Measurements from ENCODE around the gene SLIT1.

SLIT1 gene

DNA sequence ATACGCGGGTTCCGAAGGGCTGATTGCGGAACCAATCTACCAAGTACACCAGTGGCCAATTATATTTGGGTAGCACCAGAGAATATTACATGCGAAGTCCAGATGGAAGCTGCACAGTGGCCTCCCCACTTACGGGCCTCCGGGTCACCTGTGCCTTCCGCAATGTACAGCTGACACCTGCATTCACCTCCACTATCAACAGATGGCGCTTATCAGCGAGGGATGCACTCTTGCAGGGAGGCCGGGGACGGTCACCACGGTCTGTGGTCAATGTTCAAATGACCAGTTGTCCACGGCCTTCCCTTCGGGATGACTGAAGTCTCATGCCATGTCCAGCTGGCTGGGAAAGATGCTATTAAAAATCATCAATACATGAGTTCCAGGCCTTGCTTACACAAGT, 47.6 kb downstream of the SLIT1 start:
- no peak for ATAC-seq (ENCODE audit: low read depth)
- no peak for DNase-seq (ENCODE audit: low spot score)
- H3K9me3 ChIP-seq (ENCODE audit: severe bottlenecking) = no peaks in the 10 kb centered on the region
- no peak overlapping the region for H3K4me3 ChIP-seq (ENCODE audit: severe bottlenecking)
- peaks cover 26% of the 10 kb centered on the region for H3K27me3 ChIP-seq (ENCODE audit: insufficient read depth, poor library complexity, severe bottlenecking)
- TF ChIP-seq, protein P1, sequence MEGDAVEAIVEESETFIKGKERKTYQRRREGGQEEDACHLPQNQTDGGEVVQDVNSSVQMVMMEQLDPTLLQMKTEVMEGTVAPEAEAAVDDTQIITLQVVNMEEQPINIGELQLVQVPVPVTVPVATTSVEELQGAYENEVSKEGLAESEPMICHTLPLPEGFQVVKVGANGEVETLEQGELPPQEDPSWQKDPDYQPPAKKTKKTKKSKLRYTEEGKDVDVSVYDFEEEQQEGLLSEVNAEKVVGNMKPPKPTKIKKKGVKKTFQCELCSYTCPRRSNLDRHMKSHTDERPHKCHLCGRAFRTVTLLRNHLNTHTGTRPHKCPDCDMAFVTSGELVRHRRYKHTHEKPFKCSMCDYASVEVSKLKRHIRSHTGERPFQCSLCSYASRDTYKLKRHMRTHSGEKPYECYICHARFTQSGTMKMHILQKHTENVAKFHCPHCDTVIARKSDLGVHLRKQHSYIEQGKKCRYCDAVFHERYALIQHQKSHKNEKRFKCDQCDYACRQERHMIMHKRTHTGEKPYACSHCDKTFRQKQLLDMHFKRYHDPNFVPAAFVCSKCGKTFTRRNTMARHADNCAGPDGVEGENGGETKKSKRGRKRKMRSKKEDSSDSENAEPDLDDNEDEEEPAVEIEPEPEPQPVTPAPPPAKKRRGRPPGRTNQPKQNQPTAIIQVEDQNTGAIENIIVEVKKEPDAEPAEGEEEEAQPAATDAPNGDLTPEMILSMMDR (IDR thresholded peaks at IDR 0.05; ENCODE audit: poor library complexity, severe bottlenecking) = peak; percentile 8
- H3K4me1 ChIP-seq (ENCODE audit: insufficient read depth, poor library complexity, severe bottlenecking) = no peaks in the 10 kb centered on the region
- H3K36me3 ChIP-seq (ENCODE audit: low read depth) = no peaks in the 10 kb centered on the region
- H3K27ac ChIP-seq (ENCODE audit: poor library complexity, severe bottlenecking) = no peak overlapping the region

DNA sequence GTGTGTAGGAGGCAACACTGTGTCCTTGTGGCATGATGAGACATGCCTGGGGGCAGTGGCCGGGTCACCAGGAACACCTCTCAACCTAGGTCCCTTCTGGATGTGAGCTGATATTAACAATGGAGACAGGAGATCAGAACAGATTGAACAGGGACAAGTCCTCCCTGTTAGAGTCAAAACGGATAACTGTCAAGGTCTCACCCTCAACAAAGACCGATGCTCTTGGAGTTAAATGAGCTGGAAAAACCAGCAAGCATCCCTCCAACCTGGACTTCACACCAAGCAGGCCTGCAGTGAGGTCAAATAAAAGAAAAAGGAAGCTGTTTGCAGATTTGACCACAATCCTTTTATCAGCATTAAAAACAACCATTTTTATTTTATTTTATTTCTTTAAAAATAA, 49.0 kb downstream of the SLIT1 start:
- TF ChIP-seq, protein P1 (IDR thresholded peaks at IDR 0.05; ENCODE audit: poor library complexity, severe bottlenecking) = no peak
- DNase-seq (ENCODE audit: low spot score) = no peak
- Histone ChIP-seq H3K27ac (ENCODE audit: poor library complexity, severe bottlenecking) (no peak overlapping the region), H3K9me3 (ENCODE audit: severe bottlenecking) (no peaks in the 10 kb centered on the region), H3K4me1 (ENCODE audit: insufficient read depth, poor library complexity, severe bottlenecking) (no peaks in the 10 kb centered on the region), H3K27me3 (ENCODE audit: insufficient read depth, poor library complexity, severe bottlenecking) (peaks cover 14% of the 10 kb centered on the region), H3K4me3 (ENCODE audit: severe bottlenecking) (no peak overlapping the region), H3K36me3 (ENCODE audit: low read depth) (no peaks in the 10 kb centered on the region)
- no peak for ATAC-seq (ENCODE audit: low read depth)

DNA sequence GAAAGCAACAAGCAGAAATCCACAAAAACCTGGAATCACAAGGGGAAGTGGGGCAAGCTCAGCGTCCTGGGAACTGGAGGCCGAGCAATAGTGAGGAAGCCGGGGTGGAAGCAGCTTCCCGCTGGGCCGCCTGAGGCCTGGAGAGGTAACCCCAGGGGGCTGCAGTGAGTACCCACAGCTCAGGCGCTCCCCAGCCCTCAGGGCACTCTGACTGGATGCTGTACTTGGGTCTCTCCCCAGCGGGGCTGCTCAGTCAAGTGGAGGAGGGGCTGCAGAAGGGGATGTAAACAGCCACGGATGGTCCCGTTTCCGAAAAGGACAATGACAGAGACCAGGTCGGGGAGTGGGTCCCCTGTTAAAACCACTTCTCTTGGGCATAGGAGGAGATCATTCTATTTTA, 50.3 kb downstream of the SLIT1 start:
- no peaks in the 10 kb centered on the region for H3K36me3 ChIP-seq (ENCODE audit: low read depth)
- no peak overlapping the region for H3K4me3 ChIP-seq (ENCODE audit: severe bottlenecking)
- TF ChIP-seq, protein P1 (IDR thresholded peaks at IDR 0.05; ENCODE audit: poor library complexity, severe bottlenecking) = no peak
- no peak overlapping the region for H3K27ac ChIP-seq (ENCODE audit: poor library complexity, severe bottlenecking)
- no peaks in the 10 kb centered on the region for H3K4me1 ChIP-seq (ENCODE audit: insufficient read depth, poor library complexity, severe bottlenecking)
- DNase-seq (ENCODE audit: low spot score) (no peak), ATAC-seq (ENCODE audit: low read depth) (no peak)
- peaks cover 3% of the 10 kb centered on the region for H3K27me3 ChIP-seq (ENCODE audit: insufficient read depth, poor library complexity, severe bottlenecking)
- no peaks in the 10 kb centered on the region for H3K9me3 ChIP-seq (ENCODE audit: severe bottlenecking)

DNA sequence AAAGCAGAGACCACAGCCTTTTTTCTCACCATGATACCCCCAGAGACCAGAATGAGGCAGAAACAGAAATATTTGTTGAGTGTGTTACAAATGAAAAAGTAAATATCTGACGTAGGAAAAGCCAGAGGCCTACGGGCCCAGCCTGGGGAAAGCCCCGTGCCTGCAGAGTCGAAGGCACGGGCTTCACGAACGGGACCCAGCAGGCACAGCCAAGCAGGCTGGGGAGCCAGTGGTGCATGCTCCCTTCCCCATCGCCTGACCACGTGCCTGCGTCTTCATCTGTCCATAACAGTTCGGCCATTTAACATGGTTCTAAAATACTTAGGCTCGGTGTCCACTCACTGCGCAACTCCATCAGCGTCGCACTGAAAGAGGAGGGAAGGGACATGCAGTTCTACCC, 50.8 kb downstream of the SLIT1 start:
- H3K27me3 ChIP-seq (ENCODE audit: insufficient read depth, poor library complexity, severe bottlenecking) = no peaks in the 10 kb centered on the region
- H3K36me3 ChIP-seq (ENCODE audit: low read depth) = no peaks in the 10 kb centered on the region
- DNase-seq (ENCODE audit: low spot score) (no peak), ATAC-seq (ENCODE audit: low read depth) (no peak)
- H3K4me1 ChIP-seq (ENCODE audit: insufficient read depth, poor library complexity, severe bottlenecking) = no peaks in the 10 kb centered on the region
- no peaks in the 10 kb centered on the region for H3K9me3 ChIP-seq (ENCODE audit: severe bottlenecking)
- TF ChIP-seq, protein P1 (IDR thresholded peaks at IDR 0.05; ENCODE audit: poor library complexity, severe bottlenecking) = no peak
- no peak overlapping the region for H3K4me3 ChIP-seq (ENCODE audit: severe bottlenecking)
- no peak overlapping the region for H3K27ac ChIP-seq (ENCODE audit: poor library complexity, severe bottlenecking)

DNA sequence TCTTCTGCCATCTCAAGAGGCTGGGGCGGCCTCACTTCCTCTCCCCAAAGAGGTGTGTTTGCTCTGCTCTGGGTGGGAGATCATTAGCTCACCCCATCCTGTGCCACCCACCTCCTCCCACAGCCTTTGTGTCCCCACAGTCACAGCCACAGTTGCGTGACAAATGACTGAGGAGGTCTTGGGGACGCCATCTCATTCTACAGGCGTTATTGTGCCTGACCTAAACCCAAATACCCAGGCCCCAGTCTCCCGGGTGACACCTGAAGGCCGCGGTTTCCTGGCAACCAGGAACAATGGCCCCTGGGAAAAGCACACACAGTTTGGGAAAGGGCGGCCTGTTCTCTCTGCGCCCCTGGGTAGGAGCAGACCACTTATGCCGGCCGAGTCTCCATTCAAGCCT, 51.6 kb downstream of the SLIT1 start:
- DNase-seq (ENCODE audit: low spot score) (no peak), ATAC-seq (ENCODE audit: low read depth) (no peak)
- TF ChIP-seq, protein P1 (IDR thresholded peaks at IDR 0.05; ENCODE audit: poor library complexity, severe bottlenecking) = no peak
- H3K27ac ChIP-seq (ENCODE audit: poor library complexity, severe bottlenecking) = no peak overlapping the region
- H3K36me3 ChIP-seq (ENCODE audit: low read depth) = no peaks in the 10 kb centered on the region
- H3K4me3 ChIP-seq (ENCODE audit: severe bottlenecking) = no peak overlapping the region
- H3K9me3 ChIP-seq (ENCODE audit: severe bottlenecking) = no peaks in the 10 kb centered on the region
- no peaks in the 10 kb centered on the region for H3K27me3 ChIP-seq (ENCODE audit: insufficient read depth, poor library complexity, severe bottlenecking)
- no peaks in the 10 kb centered on the region for H3K4me1 ChIP-seq (ENCODE audit: insufficient read depth, poor library complexity, severe bottlenecking)

All from RWPE2 (cell line).